Endothelial cell of umbilical vein (primary cell): ENCODE data around the gene LYRM1. TPM values are rescaled to one million over a fixed set of nuclear protein-coding genes. Genes with fewer than 3 reads are reported as not detected.

Experiments
- BruUV-seq: library from RNA; stranded (reverse); fragments of 400-500 nt; replicated peaks from 2 replicates; lab custom pipeline; 2021; lab: Mats Ljungman, UMichigan
- CTCF ChIA-PET: fragments of 300-600, 350-600 bp; sonication (Branson Sonifier 250); formaldehyde crosslinking; loops from one replicate; lab custom pipeline; 2021; ENCODE audit warnings: antibody characterized with exemption, inconsistent platforms; lab: Charles Lee
- POLR2A ChIA-PET: fragments of 300-600, 350-600 bp; sonication (Branson Sonifier 250); formaldehyde crosslinking; loops from one replicate; lab custom pipeline; 2021; ENCODE audit warnings: antibody characterized with exemption, inconsistent platforms; lab: Charles Lee
- DNase-seq: peaks from one replicate; pipeline ENCODE4 v3.0.0-alpha.2; 2011; ENCODE audit warnings: low read depth, low spot score
- FAIRE-seq: peaks from 2 replicates; lab custom pipeline; 2011; peaks lifted over from hg19 to GRCh38; lab: Jason Lieb, UNC
- H2AFZ ChIP-seq: 2 replicates; pipeline ENCODE4 v1.6.0; 2012; ENCODE audit warnings: low read depth, low read length, control low read depth, inconsistent platforms
- H3K27ac ChIP-seq: 2 replicates; pipeline ENCODE4 v1.5.1; 2011; ENCODE audit warnings: low read depth, mild to moderate bottlenecking, control low read depth, low read length, moderate library complexity; ENCODE audit not compliant: insufficient read depth
- H3K27me3 ChIP-seq, 2 experiments: 2 replicates each; pipeline versions ENCODE4 v1.6.0 to v1.6.1; 2011; ENCODE audit warnings: low read length in 2 of 2, mixed read lengths in 1 of 2; ENCODE audit not compliant: control insufficient read depth in 2 of 2, insufficient read depth in 2 of 2
- H3K36me3 ChIP-seq, 2 experiments: 2 replicates in 1 of 2; 3 replicates in 1 of 2; pipeline ENCODE4 v1.5.1; 2011; ENCODE audit warnings: low read length in 2 of 2, mild to moderate bottlenecking in 1 of 2, moderate library complexity in 1 of 2; ENCODE audit not compliant: control insufficient read depth in 2 of 2, insufficient read depth in 2 of 2; ENCODE audit errors: extremely low read depth in 1 of 2
- H3K4me1 ChIP-seq: 3 replicates; pipeline ENCODE4 v1.5.1; 2011; ENCODE audit warnings: mild to moderate bottlenecking, low read length; ENCODE audit not compliant: control insufficient read depth, insufficient read depth; ENCODE audit errors: extremely low read depth
- H3K4me2 ChIP-seq: 2 replicates; pipeline ENCODE4 v1.6.1; 2011; ENCODE audit warnings: low read length, control low read depth, mixed read lengths; ENCODE audit not compliant: insufficient read depth
- H3K4me3 ChIP-seq, 3 experiments: fragments of 200-600 bp in 1 of 3; sonication (generic), shearing (Covaris generic) in 1 of 3; replicated peaks in 1 of 3; 2 replicates each; pipeline ENCODE4 v1.5.1; 2011 to 2016; ENCODE audit warnings: control low read depth in 3 of 3, low read length in 3 of 3, mild to moderate bottlenecking in 2 of 3, inconsistent platforms in 1 of 3, low read depth in 1 of 3, moderate library complexity in 1 of 3; ENCODE audit not compliant: insufficient read depth in 1 of 3
- H3K79me2 ChIP-seq: 2 replicates; pipeline ENCODE4 v1.6.0; 2012; ENCODE audit warnings: low read length, inconsistent platforms; ENCODE audit not compliant: control insufficient read depth, insufficient read depth
- H3K9ac ChIP-seq: replicated peaks from 2 replicates; pipeline ENCODE3; 2011; ENCODE audit warnings: low read length, control low read depth; ENCODE audit not compliant: insufficient read depth; ENCODE audit errors: extremely low read depth
- H3K9me1 ChIP-seq: replicated peaks from 3 replicates; pipeline ENCODE4 v1.6.0; 2011; ENCODE audit warnings: mild to moderate bottlenecking, low read length; ENCODE audit not compliant: control insufficient read depth, insufficient read depth; ENCODE audit errors: extremely low read depth
- H3K9me3 ChIP-seq: replicated peaks from 2 replicates; pipeline ENCODE4 v1.5.1; 2012; ENCODE audit warnings: low read length, inconsistent platforms; ENCODE audit not compliant: control insufficient read depth, insufficient read depth
- H4K20me1 ChIP-seq: replicated peaks from 2 replicates; pipeline ENCODE3; 2011; ENCODE audit warnings: mild to moderate bottlenecking, low read length; ENCODE audit not compliant: control insufficient read depth, insufficient read depth; ENCODE audit errors: extremely low read depth
- CTCF ChIP-seq, 2 donors: IDR thresholded peaks; 1 replicate in 1 of 2; 2 replicates in 1 of 2; pipeline ENCODE4 v1.5.1; 2011; ENCODE audit warnings: low read length in 2 of 2, mild to moderate bottlenecking in 2 of 2, moderate library complexity in 2 of 2, control low read depth in 1 of 2, inconsistent platforms in 1 of 2, low read depth in 1 of 2; ENCODE audit not compliant: insufficient read depth in 1 of 2; ENCODE audit errors: extremely low read depth in 1 of 2
- EZH2 ChIP-seq: IDR thresholded peaks from 2 replicates; pipeline ENCODE4 v1.6.1; 2012; ENCODE audit warnings: borderline replicate concordance, low read depth, mild to moderate bottlenecking, moderate library complexity, low read length, inconsistent platforms; ENCODE audit not compliant: severe bottlenecking
- FOS ChIP-seq: IDR thresholded peaks from 2 replicates; pipeline ENCODE4 v1.6.1; 2011; ENCODE audit warnings: mild to moderate bottlenecking, low read length, moderate library complexity, borderline replicate concordance; ENCODE audit not compliant: insufficient read depth
- GATA2 ChIP-seq: IDR thresholded peaks from 2 replicates; pipeline ENCODE4 v1.7.0; 2011; ENCODE audit warnings: low read depth, mild to moderate bottlenecking, moderate library complexity, mixed read lengths, low read length; ENCODE audit not compliant: insufficient read length, insufficient read depth
- JUN ChIP-seq: IDR thresholded peaks from 2 replicates; pipeline ENCODE4 v1.6.1; 2011; ENCODE audit warnings: borderline replicate concordance, low read depth; ENCODE audit not compliant: insufficient read length, insufficient read depth
- MAX ChIP-seq: IDR thresholded peaks from 2 replicates; pipeline ENCODE4 v1.6.1; 2011; ENCODE audit not compliant: insufficient read depth, insufficient read length
- MYC ChIP-seq: IDR thresholded peaks from one replicate; pipeline ENCODE4 v1.6.1; 2011; ENCODE audit warnings: mild to moderate bottlenecking, low read depth, low read length
- POLR2A ChIP-seq: IDR thresholded peaks from 2 replicates; pipeline ENCODE4 v1.6.1; 2012; ENCODE audit warnings: low read depth, mild to moderate bottlenecking, control low read depth, low read length
- POLR2AphosphoS5 ChIP-seq: IDR thresholded peaks from 2 replicates; pipeline ENCODE4 v1.6.1; 2012; ENCODE audit warnings: low read depth, mild to moderate bottlenecking, control low read depth, low read length, moderate library complexity; ENCODE audit not compliant: insufficient read depth
- dilution Hi-C: fragments of 300-500 bp; cut with MboI; formaldehyde crosslinking; loops from one replicate; pipeline ENCODE4 v1.15.0; 2019; ENCODE audit warnings: low sequenced_read_pairs; ENCODE audit not compliant: extremely low pct_ligation_motif_present
- intact Hi-C: fragments of 100-400 bp; cut with micrococcal nuclease; formaldehyde crosslinking; loops from one replicate; pipeline ENCODE4 v1.10.0; 2022
- polyA plus RNA-seq, 4 experiments: library from polyadenylated mRNA; depleted of rRNA in 3 of 4; stranded (reverse) in 3 of 4; unstranded in 1 of 4; fragments of >200 nt; gene quantifications; 2 replicates each; pipeline versions ENCODE4 v1.2.1 to v1.2.3, GENCODE V29; 2011 to 2012; ENCODE audit warnings: missing spikeins in 1 of 4
- total RNA-seq: library from RNA; stranded (reverse); gene quantifications from 2 replicates; pipeline ENCODE4 v1.2.3, GENCODE V29; 2021

Gene LYRM1
- total and polyA plus RNA-seq, 2 donors (not counting 3 experiments of a cell fraction or from before 2014, with no cell fraction given) = 20.4 to 28.4 TPM

- intact Hi-C loops = no loop called here
- ChIA-PET CTCF (interaction anchor here (1.6 kb wide), 1 partner anchor 31 kb away, joined by 5 read pairs; no protein-coding TSS in a partner anchor), POLR2A (no interaction called here)
- Histone ChIP-seq H3K9me3 (no peaks in the 10 kb centered on the region), H3K27ac (no peak overlapping the region), H3K4me1 (peaks cover 24% of the 10 kb centered on the region), H3K9ac (no peak overlapping the region), H4K20me1 (peaks cover 7% of the 10 kb centered on the region), H3K79me2 (peaks cover 91% of the 10 kb centered on the region), H3K36me3 (peaks cover 2 to 7% of the 10 kb centered on the region in 2 experiments), H3K4me2 (no peak overlapping the region), H3K27me3 (no peaks in the 10 kb centered on the region), H2AFZ (no peak overlapping the region), H3K9me1 (no peaks in the 10 kb centered on the region), H3K4me3 (no peak overlapping the region)
- dilution Hi-C loops = no loop called here
- FAIRE-seq (no peak), DNase-seq (no peak)
- no peak for TF ChIP-seq POLR2A
- no peak for TF ChIP-seq FOS
- no peak for TF ChIP-seq MYC
- no peak for TF ChIP-seq EZH2
- no peak for TF ChIP-seq GATA2
- no peak for TF ChIP-seq MAX
- no peak for TF ChIP-seq JUN
- TF ChIP-seq CTCF (IDR thresholded peaks at IDR 0.05; ENCODE audit: extremely low read depth in 1 of 2, insufficient read depth in 1 of 2, low read depth in 1 of 2, low read length in 2 of 2) = no peak
- TF ChIP-seq POLR2AphosphoS5 = no peak
- no TSS peak for BruUV-seq
Measured at GRCh38 chr16:20880867-20881502, 19.6 kb upstream of the LYRM1 start.
